Measurements from ENCODE around the gene SMIM43.

DNA sequence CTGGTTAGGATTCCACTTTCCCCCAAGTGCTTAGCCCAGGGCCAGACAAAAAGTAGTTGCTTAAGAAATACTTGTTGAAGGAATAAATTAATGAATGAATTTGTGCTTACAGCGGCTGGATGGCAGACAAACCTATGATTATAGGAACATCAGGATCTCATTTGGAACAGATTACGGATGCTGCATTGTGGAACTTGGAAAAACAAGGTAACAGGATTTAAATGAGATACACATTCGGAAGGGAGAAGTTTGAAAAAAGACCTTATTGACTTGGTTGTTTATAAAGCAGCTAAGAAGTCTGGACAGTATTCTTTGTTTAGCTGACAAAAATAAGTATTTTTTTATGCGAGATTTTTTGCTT, 36.7 kb upstream of the SMIM43 start:
- TF ChIP-seq, protein P1, sequence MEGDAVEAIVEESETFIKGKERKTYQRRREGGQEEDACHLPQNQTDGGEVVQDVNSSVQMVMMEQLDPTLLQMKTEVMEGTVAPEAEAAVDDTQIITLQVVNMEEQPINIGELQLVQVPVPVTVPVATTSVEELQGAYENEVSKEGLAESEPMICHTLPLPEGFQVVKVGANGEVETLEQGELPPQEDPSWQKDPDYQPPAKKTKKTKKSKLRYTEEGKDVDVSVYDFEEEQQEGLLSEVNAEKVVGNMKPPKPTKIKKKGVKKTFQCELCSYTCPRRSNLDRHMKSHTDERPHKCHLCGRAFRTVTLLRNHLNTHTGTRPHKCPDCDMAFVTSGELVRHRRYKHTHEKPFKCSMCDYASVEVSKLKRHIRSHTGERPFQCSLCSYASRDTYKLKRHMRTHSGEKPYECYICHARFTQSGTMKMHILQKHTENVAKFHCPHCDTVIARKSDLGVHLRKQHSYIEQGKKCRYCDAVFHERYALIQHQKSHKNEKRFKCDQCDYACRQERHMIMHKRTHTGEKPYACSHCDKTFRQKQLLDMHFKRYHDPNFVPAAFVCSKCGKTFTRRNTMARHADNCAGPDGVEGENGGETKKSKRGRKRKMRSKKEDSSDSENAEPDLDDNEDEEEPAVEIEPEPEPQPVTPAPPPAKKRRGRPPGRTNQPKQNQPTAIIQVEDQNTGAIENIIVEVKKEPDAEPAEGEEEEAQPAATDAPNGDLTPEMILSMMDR (conservative IDR thresholded peaks at IDR 0.05; ENCODE audit: low read depth, low read length), result no peak
- no peak for TF ChIP-seq EZH2 (IDR thresholded peaks at IDR 0.05; ENCODE audit: low read length, unreplicated experiment)
- no peak for TF ChIP-seq EZH2phosphoT487 (IDR thresholded peaks at IDR 0.05; ENCODE audit: borderline replicate concordance, low read length)

All from PC-3 (cell line).